GM18526 (cell line): Measurements from ENCODE around the gene SLC6A6.

Experiments used
- POLR2A ChIP-seq: IDR thresholded peaks from 3 replicates; pipeline ENCODE4 v1.6.1; 2011; ENCODE audit not compliant: insufficient read length; ENCODE audit errors: extremely low read depth

Gene SLC6A6

GRCh38 chr3:14480207-14481017 lies 78.0 kb downstream of the SLC6A6 start:
- TF ChIP-seq POLR2A = no peak

DNA sequence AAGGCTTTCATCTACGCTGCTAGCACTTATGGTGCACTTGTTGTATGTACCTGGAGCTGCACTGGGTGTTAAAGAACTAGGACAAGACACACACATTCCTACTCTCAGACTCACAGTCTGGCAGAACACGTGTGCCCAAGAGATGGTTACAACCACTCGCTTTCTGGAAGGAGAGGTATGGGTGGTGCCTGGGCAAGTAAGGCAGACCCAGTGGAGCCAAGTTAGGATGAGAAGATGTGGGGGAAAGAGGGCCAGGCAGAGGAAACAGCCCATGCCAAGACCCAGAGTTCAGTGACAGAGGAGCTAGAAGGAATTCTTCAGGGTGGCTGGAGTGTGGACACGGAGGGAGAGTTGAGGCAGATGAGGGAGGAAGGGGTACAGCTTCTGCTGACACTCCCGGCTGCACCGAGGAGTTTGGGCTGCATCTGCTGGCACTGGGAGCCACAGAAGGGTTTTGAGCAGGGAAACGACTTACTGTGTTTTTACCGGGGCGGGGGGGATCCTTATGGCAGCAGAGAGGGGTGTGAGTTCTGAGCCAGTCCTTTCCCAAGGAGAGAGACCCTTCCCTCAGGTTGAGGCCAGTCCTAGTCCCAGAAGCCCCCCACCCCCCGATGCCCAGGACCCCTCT lies 78.7 kb downstream of the SLC6A6 start:
- no peak for TF ChIP-seq POLR2A

DNA sequence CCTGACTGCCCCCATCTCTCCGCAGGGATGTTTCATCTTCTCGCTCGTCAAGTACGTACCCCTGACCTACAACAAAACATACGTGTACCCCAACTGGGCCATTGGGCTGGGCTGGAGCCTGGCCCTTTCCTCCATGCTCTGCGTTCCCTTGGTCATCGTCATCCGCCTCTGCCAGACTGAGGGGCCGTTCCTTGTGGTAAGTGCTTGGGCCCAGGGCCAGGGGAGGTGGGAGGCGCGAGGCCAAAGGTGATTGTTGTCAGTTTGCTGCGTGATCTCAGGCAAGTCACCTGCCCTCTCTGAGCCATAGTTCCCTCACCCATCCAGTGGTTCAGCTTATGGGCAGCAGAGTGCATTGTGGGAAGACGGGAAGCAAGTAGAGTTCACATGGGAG lies 79.2 kb downstream of the SLC6A6 start:
- no peak for TF ChIP-seq POLR2A

GRCh38 chr3:14482271-14482721 lies 79.9 kb downstream of the SLC6A6 start:
- no peak for TF ChIP-seq POLR2A

DNA sequence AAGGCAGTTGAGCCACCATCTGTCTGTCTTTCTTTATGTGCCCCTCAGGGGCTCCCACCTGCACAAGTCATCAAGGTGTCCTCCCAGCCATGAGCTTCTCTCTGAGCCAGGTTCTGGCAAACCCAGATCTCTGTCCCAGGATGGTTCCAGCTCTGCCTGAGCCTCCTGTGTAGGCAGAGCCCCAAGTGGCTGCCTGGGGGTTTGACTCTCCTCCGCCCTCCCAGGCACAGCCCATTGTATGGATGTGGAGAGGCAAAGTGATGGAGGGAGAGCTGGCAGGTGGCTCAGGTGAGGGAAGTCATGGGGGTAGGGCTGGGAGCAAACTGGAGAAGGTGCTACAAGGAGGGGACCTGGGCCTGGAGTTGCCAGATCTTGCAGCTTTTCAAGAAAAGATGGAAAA lies 80.9 kb downstream of the SLC6A6 start:
- TF ChIP-seq POLR2A = no peak

DNA sequence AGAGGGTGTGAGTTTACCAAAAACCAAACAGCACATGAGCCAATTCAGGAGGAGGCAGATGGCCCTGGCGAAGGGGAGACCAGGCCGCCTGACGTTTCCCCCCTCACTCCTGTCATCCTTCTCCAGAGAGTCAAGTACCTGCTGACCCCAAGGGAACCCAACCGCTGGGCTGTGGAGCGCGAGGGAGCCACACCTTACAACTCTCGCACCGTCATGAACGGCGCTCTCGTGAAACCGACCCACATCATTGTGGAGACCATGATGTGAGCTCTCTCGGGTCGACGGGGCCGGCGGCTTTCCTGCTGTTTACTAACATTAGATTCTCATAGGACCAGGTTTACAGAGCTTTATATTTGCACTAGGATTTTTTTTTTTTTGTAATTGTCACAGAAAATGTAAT lies 82.3 kb downstream of the SLC6A6 start:
- TF ChIP-seq POLR2A = no peak

DNA sequence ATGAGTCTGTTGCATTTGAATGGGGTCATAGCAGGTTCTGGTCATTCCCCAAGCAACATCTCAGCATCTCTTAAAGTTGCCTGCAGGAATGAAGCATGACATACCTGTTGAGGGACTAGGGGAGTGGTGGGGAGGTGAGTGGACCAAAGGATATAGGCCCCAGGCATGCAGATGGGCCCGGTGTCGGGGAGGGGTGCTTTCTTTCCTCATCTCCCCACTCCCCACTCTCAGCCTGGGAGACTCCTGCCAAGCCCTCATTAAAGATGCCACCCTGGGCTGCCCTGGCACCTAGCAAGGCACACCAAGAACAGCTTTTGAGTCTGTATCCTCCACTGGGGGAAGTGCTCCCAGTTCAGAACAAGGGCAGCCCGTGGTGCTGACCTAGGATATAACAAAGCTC lies 83.6 kb downstream of the SLC6A6 start:
- no peak for TF ChIP-seq POLR2A

DNA sequence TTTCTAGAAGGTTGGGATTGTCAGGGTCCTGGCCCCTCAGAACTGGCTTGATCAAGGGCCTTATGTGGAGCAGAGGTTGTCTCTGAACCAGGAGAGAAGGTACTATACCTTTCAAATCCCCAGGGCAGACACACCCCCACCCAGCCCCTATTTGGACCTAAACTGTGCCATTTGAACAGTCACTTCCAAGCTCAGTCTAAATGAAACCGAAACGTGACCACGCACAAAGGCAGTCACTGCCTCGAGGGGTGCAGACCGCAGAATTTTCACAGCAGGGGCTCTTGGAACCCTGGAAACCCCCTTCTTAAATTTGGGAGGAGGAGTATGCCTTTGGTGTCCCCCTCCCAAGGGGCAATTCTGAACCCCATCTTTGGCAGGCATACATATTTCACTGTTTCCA lies 84.1 kb downstream of the SLC6A6 start:
- no peak for TF ChIP-seq POLR2A

DNA sequence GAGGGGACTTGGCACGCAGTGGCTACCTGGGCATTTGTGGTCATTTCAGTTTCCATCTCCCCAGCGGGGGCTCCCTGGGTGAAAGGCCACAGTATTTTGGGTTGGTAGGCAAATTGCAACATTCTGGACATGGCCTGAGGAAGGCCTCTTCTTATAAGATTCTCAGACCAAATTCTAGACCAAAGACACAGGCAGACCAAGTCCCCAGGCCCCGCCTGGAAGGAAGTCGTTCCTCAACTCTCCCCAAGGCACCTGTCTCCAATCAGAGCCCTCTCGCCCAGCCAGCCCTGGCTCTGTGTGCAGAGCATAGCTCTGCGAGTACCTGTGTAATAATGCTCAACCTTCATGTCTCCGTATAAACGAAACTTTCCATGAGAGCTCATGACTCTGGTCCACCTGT lies 84.7 kb downstream of the SLC6A6 start:
- TF ChIP-seq POLR2A = no peak

DNA sequence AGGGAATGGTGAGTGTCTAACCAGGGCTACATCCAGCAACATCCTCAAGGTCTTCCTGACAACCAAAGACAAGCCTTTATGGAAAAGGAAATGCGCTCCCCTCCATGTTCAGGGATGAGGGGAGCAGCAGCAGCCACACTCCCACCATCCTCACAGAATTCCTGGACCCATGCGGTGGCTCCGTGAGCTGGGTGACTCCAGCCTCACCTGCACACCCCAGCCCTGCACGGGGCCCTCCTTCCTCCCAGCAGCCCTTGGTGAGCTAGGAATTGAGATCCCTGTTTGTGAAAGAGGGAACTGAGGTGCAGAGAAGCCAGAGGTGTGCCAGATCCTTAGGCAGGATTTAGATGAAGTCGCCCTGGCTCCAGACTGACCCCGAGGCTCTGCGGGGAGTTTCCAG lies 85.4 kb downstream of the SLC6A6 start:
- no peak for TF ChIP-seq POLR2A

DNA sequence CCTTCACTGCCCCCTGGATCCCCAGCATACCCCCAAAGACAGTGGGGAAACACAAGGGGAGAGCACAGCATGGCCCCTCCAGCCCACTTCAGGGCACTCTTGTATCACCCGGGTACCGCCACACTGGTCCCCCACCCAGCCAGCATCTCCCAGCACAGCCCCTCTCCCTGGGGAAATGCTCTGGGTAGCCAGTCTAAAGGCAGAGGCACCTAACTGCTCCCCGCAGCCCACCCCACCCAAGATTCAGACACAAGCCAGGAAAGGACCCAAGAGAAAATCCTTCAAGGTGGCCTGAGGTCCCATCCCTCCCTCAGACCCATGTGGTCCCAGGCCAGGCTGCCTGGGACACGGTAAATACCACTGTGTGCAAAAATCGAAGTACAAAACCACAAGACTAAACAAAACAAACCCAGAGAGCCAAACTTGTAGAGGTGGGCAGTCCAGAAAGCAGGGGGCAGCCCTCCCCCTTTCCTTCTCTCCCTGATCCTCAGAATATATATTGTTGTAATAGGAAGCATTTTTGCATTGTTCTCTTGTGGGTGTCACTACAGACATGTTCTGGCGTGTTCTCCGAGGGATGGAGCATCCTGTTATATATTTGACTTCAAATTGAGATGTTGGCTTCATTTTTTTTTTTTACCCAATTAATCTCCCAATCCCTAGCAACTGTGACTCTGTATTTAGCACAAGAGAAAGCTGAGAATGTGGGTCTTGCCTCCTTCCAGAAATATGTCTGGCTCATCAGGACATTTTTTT lies 86.1 kb downstream of the SLC6A6 start:
- no peak for TF ChIP-seq POLR2A

- TF ChIP-seq POLR2A = no peak
These were observed 87.2 kb downstream of the SLC6A6 start for GRCh38 chr3:14489641-14490040.

- no peak for TF ChIP-seq POLR2A
These were observed 87.8 kb downstream of the SLC6A6 start for GRCh38 chr3:14490255-14490654.

- TF ChIP-seq POLR2A = no peak
These were observed 88.4 kb downstream of the SLC6A6 start for GRCh38 chr3:14490831-14491230.

- no peak for TF ChIP-seq POLR2A
These were observed 89.2 kb downstream of the SLC6A6 start for GRCh38 chr3:14491396-14492190.
